GM20431 (cell line): ENCODE data around the gene ITGAV.
"Not testable (repeated sequence)": the region's sequence is repeated elsewhere in the genome, so short reads cannot be mapped to it uniquely, and the experiment has no call there.

Experiments used
- in situ Hi-C: fragments of 300-500 bp; cut with MseI, MboI; formaldehyde crosslinking; loops from one replicate; pipeline ENCODE4 v1.15.0; 2020; ENCODE audit warnings: low sequenced_read_pairs; ENCODE audit not compliant: unreplicated experiment

Gene ITGAV

DNA sequence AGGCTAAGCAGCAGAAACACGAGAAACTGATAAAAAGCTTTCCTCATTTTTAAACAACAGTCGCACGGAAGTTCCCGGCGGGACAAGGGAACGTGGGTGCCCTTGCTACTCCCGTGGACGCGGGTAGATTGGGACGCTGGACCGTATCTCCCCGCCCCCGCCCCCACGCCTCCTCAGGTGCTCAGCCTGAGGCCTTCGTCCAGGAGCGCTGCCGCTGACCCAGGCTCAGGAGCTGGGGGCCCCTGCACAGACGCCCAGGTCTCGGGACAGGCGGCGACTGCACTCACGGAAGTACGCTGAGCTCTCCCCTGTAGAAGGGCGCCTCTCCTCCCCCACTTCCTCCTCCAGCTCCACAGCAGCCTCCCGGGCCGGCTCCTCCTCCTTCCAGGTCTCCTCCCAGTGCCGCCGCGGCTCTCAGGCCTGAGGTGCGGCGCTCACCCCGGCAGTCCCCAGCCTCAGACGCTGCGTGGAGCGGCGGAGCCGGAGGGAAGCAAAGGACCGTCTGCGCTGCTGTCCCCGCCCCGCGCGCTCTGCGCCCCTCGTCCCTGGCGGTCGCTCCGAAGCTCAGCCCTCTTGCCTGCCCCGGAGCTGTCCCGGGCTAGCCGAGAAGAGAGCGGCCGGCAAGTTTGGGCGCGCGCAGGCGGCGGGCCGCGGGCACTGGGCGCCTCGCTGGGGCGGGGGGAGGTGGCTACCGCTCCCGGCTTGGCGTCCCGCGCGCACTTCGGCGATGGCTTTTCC is at the start of gene ITGAV:
Gene ITGAV (plus strand): TSS at position 445 of the 738 bp plus-strand sequence. CDS start 283 bp downstream, at position 728.
- in situ Hi-C loops, result no loop called here

DNA sequence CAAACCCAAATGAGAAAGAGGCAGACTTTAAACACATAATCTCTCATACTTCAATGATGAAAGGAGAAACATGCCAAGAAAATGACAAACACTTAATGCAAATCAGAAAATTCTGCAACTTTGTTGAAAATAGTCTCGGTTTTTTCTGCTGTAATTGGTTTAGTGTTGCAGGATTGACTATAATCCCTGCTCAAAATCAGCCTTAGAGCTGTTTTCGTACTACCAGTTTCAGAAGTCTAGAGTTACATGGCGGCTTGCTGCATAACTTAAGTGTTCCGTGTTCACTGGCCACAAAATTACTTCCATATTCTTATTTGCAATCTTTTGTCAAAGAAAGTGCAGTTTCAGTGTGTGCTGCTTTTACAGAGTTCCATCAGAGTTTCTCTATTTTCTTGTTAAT is 48.9 kb upstream of the ITGAV start:
- in situ Hi-C loops, result no loop called here

DNA sequence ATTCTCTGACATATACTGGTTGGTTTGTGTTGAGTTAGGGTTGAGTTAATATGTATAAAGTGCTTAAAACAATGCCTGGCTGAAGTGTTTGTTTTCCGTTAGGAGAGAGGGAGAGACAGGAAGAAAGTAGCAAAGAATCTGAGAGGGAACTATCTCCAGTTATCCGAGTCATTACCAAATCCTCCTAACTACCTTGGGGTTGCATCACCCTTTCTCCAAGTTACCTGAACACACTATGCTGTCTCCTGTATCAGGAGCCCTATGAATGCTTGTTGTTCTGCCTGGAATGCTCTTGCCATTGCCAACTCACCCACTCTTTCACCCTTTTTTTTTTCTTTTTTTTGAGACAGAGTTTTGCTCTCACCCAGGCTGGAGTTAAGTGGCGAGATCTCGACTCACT is 47.9 kb upstream of the ITGAV start:
- in situ Hi-C loops, result no loop called here

DNA sequence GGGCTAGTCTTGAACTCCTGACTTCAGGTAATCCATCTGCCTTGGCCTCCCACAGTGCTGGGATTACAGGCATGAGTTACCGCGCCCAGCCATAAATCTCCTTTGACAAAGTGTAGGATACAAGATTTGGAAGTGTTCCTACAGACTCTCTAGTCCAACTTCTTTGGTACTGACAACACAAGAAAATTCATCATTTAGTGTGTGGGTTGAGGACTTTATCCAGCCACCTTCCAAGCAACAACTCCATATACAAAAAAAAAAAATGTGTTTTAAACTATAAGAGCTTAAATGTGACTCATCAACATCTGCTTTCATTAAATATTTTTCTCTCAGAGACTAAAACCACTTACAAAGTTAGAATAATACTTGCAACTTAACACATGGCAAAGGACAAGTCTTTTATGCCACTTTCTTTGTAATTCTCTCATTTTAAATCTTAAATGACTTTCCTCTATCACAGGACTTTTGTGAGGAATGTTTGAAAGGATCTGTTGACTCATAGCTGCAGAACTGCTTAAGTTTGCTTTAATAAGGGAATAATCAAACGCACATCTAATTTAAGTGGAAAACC is 46.2 kb upstream of the ITGAV start:
- in situ Hi-C loops, result no loop called here

DNA sequence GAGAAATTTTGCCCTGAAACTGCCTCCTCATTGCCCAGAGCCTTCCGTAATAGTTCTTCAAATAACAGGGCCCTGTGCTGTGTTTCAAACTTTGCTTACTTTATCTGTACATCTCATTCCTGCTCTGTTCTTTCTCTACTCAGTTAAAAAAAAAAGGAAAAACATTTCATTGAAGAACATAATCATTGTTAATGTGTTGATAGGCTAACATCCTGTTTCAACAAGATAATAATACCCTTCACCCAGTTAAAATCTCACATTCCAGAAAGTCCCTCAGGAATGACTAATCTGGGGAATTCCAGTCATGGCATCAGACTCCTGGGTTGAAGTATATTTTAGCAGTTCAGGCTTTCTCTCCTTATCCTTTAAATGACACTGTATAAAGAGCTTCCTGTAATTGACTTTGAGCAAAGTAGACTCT is 45.6 kb upstream of the ITGAV start:
- in situ Hi-C loops, result no loop called here

DNA sequence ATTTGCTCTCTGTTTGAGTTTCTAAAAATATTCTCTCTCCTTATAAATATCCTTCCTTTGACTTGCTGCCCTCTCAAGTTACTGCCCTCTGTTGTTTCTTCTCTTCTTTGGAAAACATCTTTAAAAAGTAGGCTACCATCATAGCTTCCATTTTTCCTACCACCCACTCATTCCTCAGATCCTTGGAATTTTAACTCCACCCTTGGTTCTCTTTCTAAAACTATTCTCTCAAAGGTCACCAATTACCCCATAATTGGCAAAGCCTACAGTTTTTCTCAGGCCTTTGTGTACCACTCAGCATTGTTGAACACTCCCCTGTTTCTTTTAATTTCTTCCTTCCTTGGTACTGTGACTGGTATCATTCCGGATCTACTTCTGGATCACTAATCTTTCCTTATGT is 43.0 kb upstream of the ITGAV start:
- in situ Hi-C loops, result no loop called here

DNA sequence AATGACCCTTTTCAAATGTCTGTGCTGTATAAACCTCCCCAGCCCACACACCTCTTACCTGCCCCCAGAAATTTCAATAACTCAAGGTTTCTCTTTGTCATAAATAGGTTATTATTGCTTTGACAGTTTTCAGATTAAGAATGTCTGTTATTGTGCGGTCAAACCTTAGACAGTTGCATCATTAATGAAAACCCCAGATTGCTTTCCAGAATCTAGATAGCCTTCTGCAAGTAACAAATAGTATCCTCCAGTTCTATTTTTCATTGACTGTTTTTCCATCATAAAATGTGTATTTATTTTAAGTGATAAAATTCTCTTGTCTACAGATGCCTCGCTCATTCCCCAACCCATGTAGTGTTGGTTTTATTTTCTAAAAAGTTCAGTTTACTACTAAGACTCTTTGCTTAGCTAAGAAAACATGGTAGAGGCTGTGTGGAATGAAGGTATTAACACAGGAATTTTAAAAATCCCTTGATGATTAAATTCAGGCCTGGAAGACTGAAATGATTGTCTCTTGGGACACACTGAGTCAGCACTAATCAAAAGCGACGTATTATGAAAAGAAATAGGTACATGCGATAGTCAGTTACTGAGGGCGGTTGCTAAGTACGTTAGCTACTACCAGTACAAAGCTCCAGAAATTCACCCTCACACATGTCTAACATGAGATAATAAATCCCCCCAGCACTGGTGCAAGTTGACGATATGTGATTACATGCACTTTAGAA is 38.4 kb upstream of the ITGAV start:
- in situ Hi-C loops, result no loop called here

DNA sequence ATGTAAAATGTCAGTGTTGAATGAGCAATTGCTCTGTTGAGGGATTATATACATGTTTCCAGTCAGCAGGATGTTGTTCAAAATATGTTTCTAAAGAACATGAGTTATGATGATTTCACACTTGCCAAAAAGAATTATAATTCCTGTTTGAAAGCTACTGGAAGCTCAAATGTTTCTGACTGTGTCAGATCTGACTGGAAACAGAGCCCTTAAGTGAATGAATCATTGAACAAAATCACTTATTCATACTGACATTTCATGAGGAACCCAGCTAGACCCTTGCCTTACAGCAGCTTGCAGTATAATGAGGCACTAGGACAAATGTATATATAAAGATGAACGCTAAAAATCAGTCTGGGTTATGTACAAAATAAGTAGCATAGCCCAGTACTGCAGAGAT is 35.4 kb upstream of the ITGAV start:
- in situ Hi-C loops, result no loop called here

DNA sequence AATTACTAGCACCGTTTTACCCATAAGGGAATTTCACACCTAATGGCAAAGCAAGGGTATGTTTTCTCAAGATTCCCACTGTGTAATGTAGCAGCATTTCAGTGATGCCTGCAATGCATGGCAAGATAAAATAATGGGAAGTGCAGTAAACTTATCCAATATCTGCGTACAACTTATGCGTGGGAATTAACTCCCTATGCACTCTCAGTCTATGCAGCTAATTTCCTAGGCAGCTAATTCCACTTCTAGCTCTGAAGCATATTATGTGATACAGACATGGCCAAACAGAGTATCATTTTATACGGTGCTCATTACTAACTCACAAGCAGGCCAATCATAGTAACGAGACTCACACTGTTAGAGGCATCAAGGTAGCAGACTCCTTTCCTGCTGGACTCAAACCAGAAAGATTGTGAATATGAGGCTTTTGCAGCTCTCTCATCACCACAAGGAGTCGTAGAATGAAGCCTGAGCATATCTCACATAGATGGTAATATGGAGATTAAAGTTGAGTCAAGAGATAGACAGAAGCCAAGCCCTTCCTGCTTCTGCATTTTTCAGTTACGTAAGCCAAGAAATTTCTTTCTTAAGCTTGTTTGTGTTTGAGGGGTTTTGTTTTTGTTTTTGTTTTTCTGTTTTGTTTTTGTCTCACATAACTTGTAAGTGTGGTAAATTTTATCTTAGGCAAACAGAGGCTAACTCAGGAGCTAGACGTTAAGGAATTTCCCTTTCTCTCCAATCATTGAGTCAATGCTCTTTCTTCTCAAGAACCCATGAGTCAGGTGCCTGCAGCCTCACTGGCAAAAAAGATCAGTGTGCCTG is 34.8 kb upstream of the ITGAV start:
- in situ Hi-C loops, result no loop called here

DNA sequence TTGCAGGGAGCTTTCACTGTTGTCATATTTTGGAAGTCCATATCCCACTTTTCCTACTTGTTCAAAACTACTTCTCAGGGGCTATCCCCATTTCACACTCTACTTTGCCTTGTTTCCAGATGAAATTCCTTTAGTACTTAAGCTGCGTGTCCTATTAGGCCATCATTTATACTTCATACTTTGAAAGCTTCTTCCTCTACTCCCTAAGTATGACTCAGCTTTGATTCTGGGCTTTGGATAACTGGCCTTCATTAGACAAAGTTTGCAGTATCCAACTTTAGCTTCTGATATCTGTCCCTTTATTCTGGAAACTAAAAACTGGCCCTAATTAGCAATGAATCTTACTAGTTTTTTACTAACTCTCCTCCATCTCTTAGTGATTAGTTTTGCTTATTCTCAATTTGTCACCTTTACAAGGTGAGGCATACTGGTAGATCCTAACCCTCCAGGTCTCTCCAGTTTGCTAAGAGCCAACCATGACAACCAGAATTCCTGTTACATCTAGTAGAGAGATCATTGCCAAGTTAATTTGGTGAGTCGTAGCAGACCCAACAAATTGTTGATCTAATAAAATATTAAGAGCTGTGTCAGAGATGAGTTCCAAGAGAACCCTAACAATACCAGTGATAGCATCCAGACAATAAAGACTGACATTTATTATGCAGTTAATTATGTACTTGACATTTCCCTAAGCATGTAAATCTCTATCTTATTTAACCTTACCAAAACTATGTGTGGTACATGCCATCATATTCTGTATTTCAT is 31.2 kb upstream of the ITGAV start:
- in situ Hi-C loops, result no loop called here

DNA sequence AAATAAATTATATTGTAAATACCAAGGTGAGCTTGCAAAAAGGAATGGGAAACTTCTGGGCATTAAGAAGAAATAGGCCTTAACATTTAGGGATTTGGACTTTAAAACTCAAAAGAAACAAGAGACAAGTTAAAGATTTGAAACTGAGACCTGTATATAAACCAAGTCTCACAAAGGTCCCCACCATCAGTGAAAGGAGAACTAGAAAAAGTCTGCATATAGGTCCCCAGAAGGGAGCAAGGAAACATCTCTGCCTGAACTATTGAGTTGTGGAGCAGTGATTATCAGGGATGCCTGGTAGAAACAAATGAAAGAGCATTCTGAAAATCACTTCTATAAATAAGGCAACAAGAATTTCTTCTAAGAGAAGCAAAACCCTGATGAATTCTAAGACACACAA is 30.5 kb upstream of the ITGAV start:
- in situ Hi-C loops, result no loop called here

DNA sequence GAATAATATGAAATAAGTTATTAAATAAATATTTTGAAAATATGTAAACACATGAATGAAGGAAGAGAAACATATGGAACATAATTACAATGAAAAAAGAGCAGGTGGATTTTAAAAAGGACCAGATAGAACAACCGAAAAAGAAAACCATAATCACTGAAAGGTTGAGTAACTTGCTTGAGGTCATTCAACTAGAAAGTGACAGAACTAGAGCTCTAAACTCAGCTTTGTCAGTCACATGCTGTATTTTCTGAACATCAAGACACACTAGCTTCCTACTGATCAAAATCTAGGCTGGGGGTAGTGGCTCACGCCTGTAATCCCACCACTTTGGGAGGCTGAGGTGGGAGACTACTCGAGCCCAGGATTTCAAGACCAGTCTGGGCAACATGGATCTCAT is 30.0 kb upstream of the ITGAV start:
- in situ Hi-C loops, result no loop called here

DNA sequence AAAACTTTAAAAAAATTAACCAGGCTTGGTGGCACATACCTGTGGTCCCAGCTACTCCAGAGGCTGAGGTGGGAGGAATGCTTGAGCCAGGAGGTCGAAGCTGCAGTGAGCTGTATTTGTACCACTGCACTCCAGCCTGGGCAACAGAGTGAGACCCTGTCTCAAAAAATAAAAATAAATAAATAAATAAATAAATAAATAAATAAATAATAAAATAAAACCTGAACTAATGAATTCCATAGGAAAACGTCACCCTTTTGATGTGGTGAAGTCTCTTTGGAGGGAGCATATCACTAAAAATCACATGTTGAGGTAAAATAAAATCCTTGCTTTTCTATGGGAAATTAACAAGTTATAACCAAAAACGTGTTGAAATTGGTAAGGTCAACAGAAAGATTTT is 29.6 kb upstream of the ITGAV start:
- in situ Hi-C loops, result no loop called here

DNA sequence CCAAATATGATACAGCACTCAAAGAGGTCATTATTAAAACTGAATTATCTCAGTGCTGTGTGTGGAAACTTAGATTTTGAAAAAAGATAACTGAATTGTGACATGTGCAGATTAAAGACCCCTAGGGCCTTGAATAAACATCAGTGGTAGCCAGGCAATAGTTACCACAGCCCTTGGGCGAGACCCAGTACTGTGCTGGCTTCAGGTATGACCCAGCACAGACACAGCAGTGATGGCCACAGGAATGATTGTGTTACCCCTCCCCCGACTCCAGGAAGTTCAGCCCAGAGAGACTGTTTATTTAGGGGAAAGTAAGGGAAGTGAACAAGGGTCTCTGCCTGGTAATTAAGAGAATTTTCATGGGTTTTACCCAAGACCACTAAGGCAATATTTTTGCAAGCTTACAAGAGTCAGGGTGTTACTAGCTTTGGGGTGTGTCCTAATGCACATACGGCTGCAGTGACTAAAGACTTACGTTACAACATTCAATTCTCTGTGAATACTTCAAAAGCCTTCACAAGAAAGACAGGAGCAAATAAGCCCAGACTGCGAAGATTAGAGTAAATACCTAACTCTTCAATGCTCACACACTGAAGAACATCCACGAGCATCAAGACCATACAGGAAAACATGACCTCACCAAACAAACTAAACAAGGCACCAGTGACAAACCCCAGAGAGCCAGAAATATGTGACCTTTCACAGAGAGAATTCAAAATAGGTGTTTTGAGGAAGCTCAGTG is 28.2 kb upstream of the ITGAV start:
- in situ Hi-C loops, result no loop called here

DNA sequence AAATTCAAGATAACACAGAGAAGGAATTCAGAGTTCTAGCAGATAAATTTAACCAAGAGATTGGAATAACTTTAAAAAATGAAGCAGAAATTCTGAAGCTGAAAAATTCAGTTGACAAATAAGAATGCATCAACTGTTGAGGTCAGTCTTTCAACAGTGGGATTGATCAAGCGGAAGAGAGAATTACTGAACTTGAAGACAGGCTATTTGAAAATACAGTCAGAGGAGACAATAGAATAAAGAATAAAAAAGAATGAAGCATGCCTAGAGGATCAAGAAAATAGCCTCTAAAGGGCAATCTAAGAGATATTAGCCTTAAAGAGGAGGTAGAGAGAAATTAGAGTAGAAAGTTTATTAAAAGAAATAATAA is 27.7 kb upstream of the ITGAV start:
- in situ Hi-C loops, result no loop called here

DNA sequence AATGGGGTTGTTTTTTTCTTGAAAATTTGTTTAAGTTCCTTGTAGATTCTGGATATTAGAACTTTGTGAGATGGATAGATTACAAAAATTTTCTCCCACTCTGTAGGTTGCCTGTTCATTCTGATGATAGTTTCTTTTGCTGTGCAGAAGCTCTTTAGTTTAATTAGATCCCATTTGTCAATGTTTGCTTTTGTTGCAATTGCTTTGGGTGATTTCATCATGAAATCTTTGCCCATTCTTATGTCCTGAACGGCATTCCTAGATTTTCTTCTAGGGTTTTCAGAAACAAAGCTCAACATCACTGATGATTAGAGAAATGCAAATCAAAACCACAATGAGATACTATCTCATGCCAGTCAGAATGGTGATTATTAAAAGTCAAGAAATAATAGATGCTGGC is 21.3 kb upstream of the ITGAV start:
- in situ Hi-C loops, result not testable (repeated sequence)

DNA sequence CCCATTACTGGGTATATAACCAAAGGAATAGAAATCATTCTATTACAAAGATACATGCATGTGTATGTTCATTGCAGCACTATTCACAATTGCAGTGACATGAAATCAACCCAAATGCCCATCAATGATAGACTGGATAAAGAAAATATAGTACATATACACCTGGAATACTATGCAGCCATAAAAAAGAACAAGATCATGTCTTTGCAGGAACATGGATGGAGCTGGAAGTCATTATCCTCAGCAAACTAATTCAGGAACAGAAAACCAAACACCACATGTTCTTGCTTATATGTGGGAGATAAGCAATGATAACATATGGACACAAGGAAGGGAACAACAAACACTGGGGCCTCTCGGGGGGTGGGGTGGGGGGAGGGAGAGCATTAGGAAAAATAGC is 20.7 kb upstream of the ITGAV start:
- in situ Hi-C loops, result not testable (repeated sequence)

DNA sequence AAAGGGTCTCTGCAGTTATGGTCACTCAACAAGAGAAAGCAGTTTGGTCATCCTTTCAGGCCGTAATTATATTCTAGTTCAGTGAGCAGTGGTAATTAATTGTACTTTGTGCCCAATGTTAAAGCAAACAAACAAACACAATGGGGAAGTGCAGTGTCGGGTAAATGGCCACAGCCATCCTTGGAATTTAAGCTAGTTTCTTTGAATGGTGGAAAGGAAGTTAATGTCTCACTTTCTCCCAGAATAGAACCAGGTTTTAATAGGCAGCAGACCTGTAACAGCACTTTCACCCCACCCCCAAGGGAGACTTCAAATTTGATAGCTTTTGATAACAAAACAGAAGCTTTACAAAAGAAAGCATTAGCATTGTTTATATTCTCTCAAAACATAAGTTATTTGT is 20.0 kb upstream of the ITGAV start:
- in situ Hi-C loops, result no loop called here

DNA sequence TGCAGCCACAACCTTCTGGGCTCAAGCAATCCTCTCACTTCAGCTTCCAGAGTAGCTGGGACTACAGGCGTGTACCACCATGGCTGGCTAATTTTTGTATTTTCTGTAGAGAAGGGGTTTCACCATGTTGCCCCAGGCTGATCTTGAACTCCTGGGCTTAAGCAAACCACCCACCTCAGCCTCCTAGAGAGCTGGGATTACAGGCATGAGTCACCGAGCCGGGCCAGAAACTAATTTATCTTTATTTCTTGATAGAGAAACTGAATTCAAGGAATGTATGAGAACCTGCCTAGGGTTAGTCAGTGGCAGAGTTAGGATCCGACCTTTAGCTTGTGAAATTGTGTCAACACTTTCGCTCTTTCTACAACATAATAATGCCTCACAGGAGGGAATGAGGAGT is 19.3 kb upstream of the ITGAV start:
- in situ Hi-C loops, result no loop called here
